Keratinocyte (primary cell): ENCODE data around the gene JDP2. TPM values are rescaled to one million over a fixed set of nuclear protein-coding genes. Genes with fewer than 3 reads are reported as not detected.

Experiments used
- DNase-seq: peaks from one replicate; pipeline ENCODE4 v3.0.0-alpha.2; 2011; ENCODE audit warnings: low read depth, missing footprints, low spot score
- FAIRE-seq: peaks from 2 replicates; lab custom pipeline; 2011; peaks lifted over from hg19 to GRCh38; lab: Jason Lieb, UNC
- H2AFZ ChIP-seq: 2 replicates; pipeline ENCODE4 v1.6.0; 2012; ENCODE audit warnings: low read length, control low read depth, inconsistent platforms; ENCODE audit not compliant: control insufficient read depth
- H3K27ac ChIP-seq: 2 replicates; pipeline ENCODE4 v1.5.1; 2011; ENCODE audit warnings: low read length; ENCODE audit not compliant: control insufficient read depth, insufficient read depth
- H3K27me3 ChIP-seq: 3 replicates; pipeline ENCODE4 v1.6.0; 2011; ENCODE audit warnings: low read length; ENCODE audit not compliant: control insufficient read depth, insufficient read depth; ENCODE audit errors: extremely low read depth
- H3K36me3 ChIP-seq, 2 experiments: 2 replicates in 1 of 2; 3 replicates in 1 of 2; pipeline ENCODE4 v1.5.1; 2011; ENCODE audit warnings: low read length in 2 of 2, mild to moderate bottlenecking in 1 of 2; ENCODE audit not compliant: control insufficient read depth in 2 of 2, insufficient read depth in 2 of 2; ENCODE audit errors: extremely low read depth in 1 of 2
- H3K4me1 ChIP-seq: 3 replicates; pipeline ENCODE4 v1.5.1; 2011; ENCODE audit warnings: low read length; ENCODE audit not compliant: control insufficient read depth, insufficient read depth; ENCODE audit errors: extremely low read depth
- H3K4me2 ChIP-seq: 3 replicates; pipeline ENCODE4 v1.6.0; 2011; ENCODE audit warnings: low read depth, low read length; ENCODE audit not compliant: control insufficient read depth, insufficient read depth; ENCODE audit errors: extremely low read depth
- H3K4me3 ChIP-seq, 3 experiments: fragments of 200-600 bp in 1 of 3; sonication (generic) in 1 of 3; 2 replicates in 2 of 3; 3 replicates in 1 of 3; pipeline ENCODE4 v1.5.1; 2011 to 2016; ENCODE audit warnings: low read length in 3 of 3, mild to moderate bottlenecking in 3 of 3, control low read depth in 2 of 3, inconsistent platforms in 1 of 3, low read depth in 1 of 3, mixed read lengths in 1 of 3, mixed run types in 1 of 3, moderate library complexity in 1 of 3; ENCODE audit not compliant: control insufficient read depth in 2 of 3, insufficient read depth in 2 of 3; ENCODE audit errors: extremely low read depth in 1 of 3
- H3K79me2 ChIP-seq: 2 replicates; pipeline ENCODE4 v1.6.0; 2012; ENCODE audit warnings: low read length; ENCODE audit not compliant: control insufficient read depth, insufficient read depth
- H3K9ac ChIP-seq: 3 replicates; pipeline ENCODE4 v1.6.0; 2011; ENCODE audit warnings: low read length; ENCODE audit not compliant: control insufficient read depth, insufficient read depth; ENCODE audit errors: extremely low read depth
- H3K9me1 ChIP-seq: 3 replicates; pipeline ENCODE4 v1.6.0; 2011; ENCODE audit warnings: low read length; ENCODE audit not compliant: control insufficient read depth, insufficient read depth; ENCODE audit errors: extremely low read depth
- H3K9me3 ChIP-seq: 2 replicates; pipeline ENCODE4 v1.5.1; 2012; ENCODE audit warnings: low read depth, low read length; ENCODE audit not compliant: control insufficient read depth
- H4K20me1 ChIP-seq: 3 replicates; pipeline ENCODE4 v1.6.0; 2011; ENCODE audit warnings: low read length; ENCODE audit not compliant: control insufficient read depth, insufficient read depth; ENCODE audit errors: extremely low read depth
- EZH2 ChIP-seq: IDR thresholded peaks from one replicate; pipeline ENCODE4 v1.6.1; 2012; ENCODE audit warnings: inconsistent platforms, mild to moderate bottlenecking, low read length, moderate library complexity
- dilution Hi-C: fragments of 300-500 bp; cut with MboI; formaldehyde crosslinking; loops from one replicate; pipeline ENCODE4 v1.7.0; 2020; ENCODE audit warnings: low sequenced_read_pairs; ENCODE audit not compliant: extremely low pct_ligation_motif_present
- polyA plus RNA-seq, 5 experiments: library from polyadenylated mRNA; depleted of rRNA in 3 of 5; stranded (reverse) in 3 of 5; stranded (forward) in 1 of 5; unstranded in 1 of 5; fragments of >200 nt; gene quantifications; 1 replicate in 1 of 5; 2 replicates in 3 of 5; 3 replicates in 1 of 5; pipeline versions ENCODE4 v1.2.1 to v1.2.3, GENCODE V29; 2011 to 2012; ENCODE audit warnings: missing spikeins in 2 of 5, low read depth in 1 of 5, low replicate concordance in 1 of 5
- TF ChIP-seq, protein P1 (sequence below), 3 experiments: IDR thresholded peaks in 1 of 3; conservative IDR thresholded peaks in 1 of 3; optimal IDR thresholded peaks in 1 of 3; 2 replicates in 2 of 3; 3 replicates in 1 of 3; pipeline versions ENCODE3 to v1.5.1; 2011; ENCODE audit warnings: low read length in 3 of 3, mild to moderate bottlenecking in 3 of 3, moderate library complexity in 2 of 3, control low read depth in 1 of 3, inconsistent platforms in 1 of 3; ENCODE audit not compliant: insufficient read depth in 2 of 3; ENCODE audit errors: extremely low read depth in 1 of 3

Gene JDP2
- polyA plus RNA-seq, 1 donor (not counting 4 experiments of a cell fraction or from before 2014, with no cell fraction given): 13.5 TPM

DNA sequence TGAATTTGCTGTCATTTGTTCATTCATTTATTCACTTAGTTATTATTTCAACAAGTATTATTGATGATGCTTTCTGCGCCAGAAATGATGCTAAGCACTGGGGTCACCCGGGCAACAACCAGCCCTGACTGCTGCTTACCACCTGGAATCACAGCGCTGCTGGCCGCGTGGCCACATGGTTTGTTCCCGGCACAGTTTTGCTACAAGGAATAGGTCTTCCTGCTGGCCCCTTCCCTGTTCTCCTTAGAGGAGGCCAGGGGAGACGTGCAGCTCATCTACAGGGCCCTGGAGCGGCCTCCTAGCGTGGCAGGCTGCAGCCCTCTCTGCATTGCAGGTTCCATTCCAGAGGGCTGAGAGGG lies 7.0 kb downstream of the JDP2 start:
- dilution Hi-C loops: no loop called here
- Histone ChIP-seq H3K4me2 (no peak overlapping the region), H3K27ac (no peak overlapping the region), H3K4me3 (no peak overlapping the region), H3K9me1 (no peaks in the 10 kb centered on the region), H3K9me3 (no peaks in the 10 kb centered on the region), H3K79me2 (peaks cover 17% of the 10 kb centered on the region), H3K27me3 (no peaks in the 10 kb centered on the region), H2AFZ (no peak overlapping the region), H3K9ac (no peak overlapping the region), H3K4me1 (peaks cover 9% of the 10 kb centered on the region), H4K20me1 (peaks cover 7% of the 10 kb centered on the region), H3K36me3 (peaks cover 13 to 30% of the 10 kb centered on the region in 2 experiments)
- TF ChIP-seq, protein P1, sequence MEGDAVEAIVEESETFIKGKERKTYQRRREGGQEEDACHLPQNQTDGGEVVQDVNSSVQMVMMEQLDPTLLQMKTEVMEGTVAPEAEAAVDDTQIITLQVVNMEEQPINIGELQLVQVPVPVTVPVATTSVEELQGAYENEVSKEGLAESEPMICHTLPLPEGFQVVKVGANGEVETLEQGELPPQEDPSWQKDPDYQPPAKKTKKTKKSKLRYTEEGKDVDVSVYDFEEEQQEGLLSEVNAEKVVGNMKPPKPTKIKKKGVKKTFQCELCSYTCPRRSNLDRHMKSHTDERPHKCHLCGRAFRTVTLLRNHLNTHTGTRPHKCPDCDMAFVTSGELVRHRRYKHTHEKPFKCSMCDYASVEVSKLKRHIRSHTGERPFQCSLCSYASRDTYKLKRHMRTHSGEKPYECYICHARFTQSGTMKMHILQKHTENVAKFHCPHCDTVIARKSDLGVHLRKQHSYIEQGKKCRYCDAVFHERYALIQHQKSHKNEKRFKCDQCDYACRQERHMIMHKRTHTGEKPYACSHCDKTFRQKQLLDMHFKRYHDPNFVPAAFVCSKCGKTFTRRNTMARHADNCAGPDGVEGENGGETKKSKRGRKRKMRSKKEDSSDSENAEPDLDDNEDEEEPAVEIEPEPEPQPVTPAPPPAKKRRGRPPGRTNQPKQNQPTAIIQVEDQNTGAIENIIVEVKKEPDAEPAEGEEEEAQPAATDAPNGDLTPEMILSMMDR (optimal IDR thresholded peaks at IDR 0.05 in 1 of 3, IDR thresholded peaks at IDR 0.05 in 1 of 3, conservative IDR thresholded peaks at IDR 0.05 in 1 of 3; ENCODE audit: extremely low read depth in 1 of 3, insufficient read depth in 2 of 3, low read length in 3 of 3): no peak
- no peak for TF ChIP-seq EZH2
- FAIRE-seq: no peak
- DNase-seq: no peak

DNA sequence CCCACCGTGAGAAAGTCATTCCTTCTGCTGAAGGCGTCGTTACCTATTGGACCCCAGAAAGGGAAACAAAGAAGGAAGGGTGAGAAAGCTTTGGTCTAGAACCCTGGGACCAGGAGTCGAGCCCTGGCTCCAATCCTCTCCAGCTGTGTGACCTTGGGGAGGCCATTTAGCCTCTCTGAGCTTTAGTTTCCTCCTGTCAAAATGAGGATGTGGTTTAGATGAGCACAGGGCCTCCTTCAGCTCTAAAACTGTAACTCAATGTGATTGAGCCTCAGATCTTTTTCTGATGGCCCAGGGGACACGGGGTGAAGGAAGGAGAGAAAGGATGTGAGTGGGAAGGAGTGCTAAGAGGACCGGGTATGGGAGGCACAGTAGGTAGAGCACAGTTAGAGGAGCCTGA lies 7.7 kb downstream of the JDP2 start:
- peaks cover 16% of the 10 kb centered on the region for H3K79me2 ChIP-seq
- H3K4me1 ChIP-seq: peaks cover 4% of the 10 kb centered on the region
- H3K9ac ChIP-seq: no peak overlapping the region
- H3K9me3 ChIP-seq: no peaks in the 10 kb centered on the region
- H3K4me3 ChIP-seq: no peak overlapping the region
- H3K36me3 ChIP-seq: peaks cover 13 to 30% of the 10 kb centered on the region in 2 experiments
- no peak for DNase-seq
- H3K4me2 ChIP-seq: no peak overlapping the region
- no peak overlapping the region for H2AFZ ChIP-seq
- H4K20me1 ChIP-seq: peaks cover 7% of the 10 kb centered on the region
- no peaks in the 10 kb centered on the region for H3K27me3 ChIP-seq
- dilution Hi-C loops: no loop called here
- no peak for FAIRE-seq
- H3K9me1 ChIP-seq: no peaks in the 10 kb centered on the region
- no peak for TF ChIP-seq EZH2
- TF ChIP-seq, protein P1 (optimal IDR thresholded peaks at IDR 0.05 in 1 of 3, IDR thresholded peaks at IDR 0.05 in 1 of 3, conservative IDR thresholded peaks at IDR 0.05 in 1 of 3; ENCODE audit: extremely low read depth in 1 of 3, insufficient read depth in 2 of 3, low read length in 3 of 3): no peak
- H3K27ac ChIP-seq: no peak overlapping the region
